Muscle layer of duodenum (tissue), 2 donors: Measurements from ENCODE around the gene OAT.

ENCODE experiments used
- H3K27ac ChIP-seq: one replicate; pipeline ENCODE4 v1.7.0; 2013; ENCODE audit warnings: mild to moderate bottlenecking, low read length
- H3K27me3 ChIP-seq: one replicate; pipeline ENCODE4 v1.7.0; 2013; ENCODE audit warnings: low read depth, mild to moderate bottlenecking, control low read depth, low read length
- H3K36me3 ChIP-seq, 2 donors: one replicate each; pipeline ENCODE4 v1.7.0; 2013; ENCODE audit warnings: low read length in 2 of 2, control low read depth in 1 of 2, mild to moderate bottlenecking in 1 of 2; ENCODE audit not compliant: insufficient read depth in 2 of 2, control insufficient read depth in 1 of 2
- H3K4me1 ChIP-seq, 2 donors: one replicate each; pipeline ENCODE4 v1.7.0; 2013; ENCODE audit warnings: low read length in 2 of 2, mild to moderate bottlenecking in 2 of 2, control low read depth in 1 of 2, moderate library complexity in 1 of 2; ENCODE audit not compliant: insufficient read depth in 2 of 2, control insufficient read depth in 1 of 2
- H3K4me3 ChIP-seq, 2 donors: one replicate each; pipeline ENCODE4 v1.7.0; 2013; ENCODE audit warnings: low read length in 2 of 2, low read depth in 1 of 2, mild to moderate bottlenecking in 1 of 2
- H3K9me3 ChIP-seq, 2 donors: one replicate each; pipeline ENCODE4 v1.7.0; 2013; ENCODE audit warnings: low read length in 2 of 2, control low read depth in 1 of 2, mild to moderate bottlenecking in 1 of 2; ENCODE audit not compliant: control insufficient read depth in 1 of 2
- donor health status: healthy.

The OAT gene

GRCh38 chr10:124392626-124393342 lies 25.9 kb downstream of the OAT start:
- Histone ChIP-seq H3K36me3 (peaks cover 4 to 5% of the 10 kb centered on the region in 2 donors), H3K4me3 (no peak overlapping the region), H3K9me3 (no peaks in the 10 kb centered on the region), H3K27me3 (no peaks in the 10 kb centered on the region), H3K4me1 (peaks cover 0 to 12% of the 10 kb centered on the region in 2 donors), H3K27ac (no peak overlapping the region)

GRCh38 chr10:124390471-124391187 lies 28.1 kb downstream of the OAT start:
- Histone ChIP-seq H3K4me1 (peaks cover 0 to 12% of the 10 kb centered on the region in 2 donors), H3K27me3 (no peaks in the 10 kb centered on the region), H3K9me3 (no peaks in the 10 kb centered on the region), H3K36me3 (no peaks in the 10 kb centered on the region), H3K4me3 (no peak overlapping the region), H3K27ac (no peak overlapping the region)

GRCh38 chr10:124389613-124390361 lies 28.9 kb downstream of the OAT start:
- H3K4me1 ChIP-seq: peaks cover 0 to 12% of the 10 kb centered on the region in 2 donors
- H3K4me3 ChIP-seq: peak overlapping the region in 1 of 2 donors; percentile 70
- H3K27me3 ChIP-seq: no peaks in the 10 kb centered on the region
- no peaks in the 10 kb centered on the region for H3K36me3 ChIP-seq
- H3K9me3 ChIP-seq: no peaks in the 10 kb centered on the region
- no peak overlapping the region for H3K27ac ChIP-seq

GRCh38 chr10:124388823-124389612 lies 29.7 kb downstream of the OAT start:
- H3K27ac ChIP-seq: no peak overlapping the region
- no peaks in the 10 kb centered on the region for H3K9me3 ChIP-seq
- H3K4me3 ChIP-seq: peak overlapping the region; percentile 30 to 70
- H3K27me3 ChIP-seq: no peaks in the 10 kb centered on the region
- H3K4me1 ChIP-seq: peaks cover 0 to 12% of the 10 kb centered on the region in 2 donors
- no peaks in the 10 kb centered on the region for H3K36me3 ChIP-seq

- H3K9me3 ChIP-seq: no peaks in the 10 kb centered on the region
- no peak overlapping the region for H3K27ac ChIP-seq
- no peaks in the 10 kb centered on the region for H3K36me3 ChIP-seq
- H3K4me3 ChIP-seq: peak overlapping the region; percentile 30 to 70
- peaks cover 0 to 12% of the 10 kb centered on the region in 2 donors for H3K4me1 ChIP-seq
- no peaks in the 10 kb centered on the region for H3K27me3 ChIP-seq
Observed at GRCh38 chr10:124388476-124388822, 30.3 kb downstream of the OAT start.

DNA sequence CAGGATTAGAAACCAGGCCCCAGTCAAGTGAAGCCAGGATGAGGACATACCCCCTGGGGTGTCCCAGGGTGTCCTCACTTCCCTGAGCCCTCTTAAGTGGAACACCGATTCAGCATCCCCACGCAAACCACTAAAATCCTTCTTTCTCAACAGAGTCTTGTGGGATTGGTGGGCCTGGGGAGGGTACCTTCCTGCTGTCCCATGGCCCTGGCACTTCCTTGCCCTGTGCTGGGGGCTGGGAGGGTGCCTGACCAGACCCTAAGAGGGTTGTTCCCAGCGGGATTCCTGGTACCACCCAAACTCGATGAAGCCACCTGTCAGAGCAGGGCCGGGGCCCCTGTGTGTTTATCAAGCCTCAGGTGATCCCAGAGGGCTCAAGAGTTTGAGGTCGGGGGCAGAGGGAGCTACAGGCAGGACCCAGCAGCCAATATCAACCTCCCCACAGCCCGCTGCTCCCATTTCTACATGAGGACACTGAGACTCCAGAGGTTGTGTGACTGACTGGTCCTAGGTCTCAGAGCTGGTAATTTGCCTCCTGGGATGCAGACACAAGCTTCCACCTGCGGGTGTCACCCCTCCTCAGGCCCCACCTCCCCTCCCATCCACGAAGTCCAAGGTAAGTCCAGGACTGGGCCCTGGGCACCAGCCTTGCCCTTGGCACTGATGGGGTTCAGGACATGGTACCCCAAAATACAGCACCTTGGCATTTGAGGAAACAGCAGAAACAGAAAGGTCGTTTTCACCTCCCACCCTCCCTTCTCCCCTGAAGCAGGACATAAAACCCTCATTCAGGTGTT lies 31.4 kb downstream of the OAT start:
- Histone ChIP-seq H3K27me3 (no peaks in the 10 kb centered on the region), H3K4me1 (peaks cover 0 to 12% of the 10 kb centered on the region in 2 donors), H3K27ac (no peak overlapping the region), H3K4me3 (no peak overlapping the region), H3K9me3 (no peaks in the 10 kb centered on the region), H3K36me3 (no peaks in the 10 kb centered on the region)

DNA sequence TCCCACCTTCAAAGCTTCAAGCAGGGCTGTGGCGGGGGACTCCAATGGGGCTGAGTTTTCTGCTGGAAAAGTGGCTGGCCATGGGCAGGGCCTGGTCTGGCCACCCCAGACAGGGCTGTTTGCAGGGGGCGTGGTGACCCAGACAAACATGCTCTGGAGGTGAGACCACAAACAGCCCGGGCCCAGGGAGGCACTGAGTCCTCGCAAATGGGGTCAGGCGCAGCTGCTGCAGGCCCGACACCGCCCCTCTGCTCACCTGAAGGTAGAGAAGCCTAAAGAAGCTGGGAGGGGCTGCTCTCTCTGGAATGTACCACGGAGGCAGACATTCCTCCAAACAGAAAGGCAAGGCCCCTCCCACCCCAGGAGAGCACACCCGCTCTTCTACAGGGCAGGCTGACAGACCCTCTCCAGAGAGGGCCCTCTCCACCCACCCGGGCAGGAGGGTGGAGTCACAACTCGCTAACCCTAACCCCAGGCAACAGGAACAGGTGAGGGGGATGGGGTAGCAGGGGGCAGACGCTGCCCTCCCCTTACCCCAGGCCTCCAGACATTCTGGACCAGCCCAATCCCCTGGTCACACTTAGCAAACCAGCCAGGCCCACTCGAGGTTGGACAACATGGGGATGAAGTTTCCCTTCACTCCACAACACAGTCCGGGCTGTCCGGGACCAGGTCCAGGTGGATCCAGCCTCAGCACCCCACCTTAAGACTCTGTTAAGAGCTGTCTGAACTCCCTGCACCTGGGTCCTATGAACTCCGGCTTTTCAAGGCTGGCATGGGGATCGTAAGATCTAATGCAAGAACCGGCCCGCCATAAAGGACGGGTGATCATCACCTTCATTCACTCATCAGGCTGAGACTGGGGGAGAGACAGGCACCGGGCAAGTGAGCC lies 32.3 kb downstream of the OAT start:
- Histone ChIP-seq H3K4me3 (no peak overlapping the region), H3K27me3 (no peaks in the 10 kb centered on the region), H3K36me3 (no peaks in the 10 kb centered on the region), H3K4me1 (peaks cover 0 to 12% of the 10 kb centered on the region in 2 donors), H3K27ac (no peak overlapping the region), H3K9me3 (no peaks in the 10 kb centered on the region)

- no peak overlapping the region for H3K4me3 ChIP-seq
- H3K27me3 ChIP-seq: no peaks in the 10 kb centered on the region
- H3K9me3 ChIP-seq: no peaks in the 10 kb centered on the region
Observed at GRCh38 chr10:124385627-124386185, 33.0 kb downstream of the OAT start.

GRCh38 chr10:124384591-124385190 lies 34.0 kb downstream of the OAT start:
- Histone ChIP-seq H3K27ac (no peak overlapping the region), H3K27me3 (peaks cover 4% of the 10 kb centered on the region), H3K36me3 (no peaks in the 10 kb centered on the region), H3K4me1 (peaks cover 0 to 11% of the 10 kb centered on the region in 2 donors), H3K9me3 (no peaks in the 10 kb centered on the region), H3K4me3 (no peak overlapping the region)

More at GRCh38 chr10:124385627-124386185, 33.0 kb downstream of the OAT start:
- Histone ChIP-seq H3K36me3 (no peaks in the 10 kb centered on the region), H3K4me1 (peaks cover 0 to 12% of the 10 kb centered on the region in 2 donors), H3K27ac (no peak overlapping the region)
